GM21786 (cell line): Measurements from ENCODE around the gene SHC3.

Source experiments
- ATAC-seq: cut with Tn5 transposase; IDR thresholded peaks from one replicate; pipeline ENCODE4 v1.9.1; 2021; ENCODE audit not compliant: unreplicated experiment

SHC3 gene

DNA sequence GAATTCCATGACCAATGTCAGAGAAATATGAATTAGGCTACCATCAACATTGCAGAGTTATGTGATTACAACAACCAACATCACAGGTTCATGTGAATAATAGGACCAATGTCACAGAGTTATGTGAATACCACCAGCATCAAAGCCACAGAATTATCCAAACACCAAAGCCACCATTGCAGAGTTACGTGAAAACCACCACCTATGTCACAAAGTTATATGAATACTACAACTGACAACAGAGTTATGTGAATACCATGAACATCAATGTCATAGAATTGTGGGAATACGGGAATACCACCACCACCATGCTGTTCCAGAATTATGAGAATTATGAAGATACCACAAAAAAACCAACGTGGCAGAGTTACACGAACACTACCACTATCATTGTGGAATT is 64.8 kb downstream of the SHC3 start:
- ATAC-seq: no peak

DNA sequence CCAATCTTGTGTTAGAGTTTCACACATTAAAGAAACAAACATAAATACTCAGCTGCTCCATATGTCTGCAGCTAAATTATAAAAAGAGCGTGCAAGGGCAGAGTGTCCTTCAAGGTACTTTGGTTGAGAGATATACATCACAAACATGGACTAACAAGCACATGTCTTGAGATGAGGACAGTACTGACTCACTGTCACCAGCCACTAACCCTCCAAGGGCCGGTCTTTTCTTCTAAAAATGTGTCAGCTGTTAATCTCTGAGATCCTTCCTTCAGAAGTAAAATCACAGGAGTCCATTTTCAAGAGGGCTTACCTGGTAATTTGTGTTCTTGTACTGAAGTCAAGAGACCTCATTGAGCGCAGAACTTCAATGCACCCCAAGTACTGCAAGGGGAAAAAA is 66.4 kb downstream of the SHC3 start:
- no peak for ATAC-seq

DNA sequence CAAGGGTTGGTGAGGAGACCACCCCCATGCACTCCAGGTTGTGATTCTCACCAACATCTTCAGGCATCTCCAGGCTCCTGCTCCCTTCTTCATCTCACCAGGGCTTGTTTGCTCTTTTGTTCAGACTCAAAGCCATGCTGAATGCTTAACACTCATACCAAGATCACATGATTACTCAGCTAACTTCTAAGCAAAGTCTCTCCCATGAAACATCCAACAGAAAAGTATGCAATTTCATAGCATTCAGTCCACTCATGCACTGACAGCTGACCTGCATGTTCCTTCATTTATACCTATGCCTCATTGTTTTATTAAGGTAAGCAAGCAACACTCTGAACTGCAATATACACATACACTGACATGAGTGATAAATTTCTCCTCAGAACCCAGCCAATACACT is 69.0 kb downstream of the SHC3 start:
- no peak for ATAC-seq

DNA sequence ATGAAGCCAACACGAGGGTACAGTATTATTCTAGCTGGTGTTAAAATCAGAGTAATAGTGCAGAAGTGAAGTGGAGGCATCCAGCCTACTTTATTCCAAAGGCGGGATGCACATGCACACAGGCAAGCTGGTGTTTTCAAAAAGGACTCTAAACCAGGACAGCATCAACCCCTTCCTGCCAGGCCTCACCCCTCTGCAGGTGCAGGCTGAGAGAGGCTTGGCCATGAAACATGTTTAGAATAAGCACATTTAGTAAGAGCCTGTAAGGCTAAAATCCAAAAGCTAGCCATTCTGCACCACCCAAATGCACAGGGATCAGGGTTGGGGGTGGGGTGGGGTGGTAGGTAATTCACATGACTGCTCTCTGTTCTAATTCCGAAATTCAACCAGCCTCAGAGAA is 71.2 kb downstream of the SHC3 start:
- no peak for ATAC-seq

DNA sequence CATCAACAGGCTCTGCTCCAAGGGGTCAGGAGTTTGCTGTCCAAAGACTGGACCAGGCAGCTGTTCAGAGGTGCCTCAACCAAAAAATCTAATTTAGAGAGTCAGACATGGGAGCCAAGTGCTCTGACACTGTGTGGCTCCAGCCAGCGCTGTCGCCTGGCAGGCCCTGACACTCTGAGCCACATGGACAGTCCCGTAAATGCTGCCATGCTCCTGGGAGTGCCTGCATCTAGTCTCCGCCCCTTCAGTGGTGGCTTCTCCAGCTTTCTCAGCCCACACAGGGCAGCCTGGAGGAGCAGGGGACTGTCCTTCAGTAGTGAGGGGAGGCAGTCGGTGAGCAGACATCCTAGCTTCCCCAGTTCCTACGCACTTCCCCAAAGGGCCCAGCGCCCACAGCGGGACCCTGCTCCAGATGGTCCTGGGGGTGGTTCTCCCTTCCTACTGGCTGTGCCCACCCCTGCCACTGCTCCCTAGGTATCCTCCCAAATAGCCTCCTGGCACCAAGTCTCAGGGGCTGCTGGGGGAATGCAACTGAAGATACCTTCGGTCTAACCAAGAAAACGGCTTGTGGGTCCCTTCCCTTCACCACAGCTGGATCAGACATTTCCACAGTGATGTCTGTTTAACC is 72.3 kb downstream of the SHC3 start:
- ATAC-seq: no peak

DNA sequence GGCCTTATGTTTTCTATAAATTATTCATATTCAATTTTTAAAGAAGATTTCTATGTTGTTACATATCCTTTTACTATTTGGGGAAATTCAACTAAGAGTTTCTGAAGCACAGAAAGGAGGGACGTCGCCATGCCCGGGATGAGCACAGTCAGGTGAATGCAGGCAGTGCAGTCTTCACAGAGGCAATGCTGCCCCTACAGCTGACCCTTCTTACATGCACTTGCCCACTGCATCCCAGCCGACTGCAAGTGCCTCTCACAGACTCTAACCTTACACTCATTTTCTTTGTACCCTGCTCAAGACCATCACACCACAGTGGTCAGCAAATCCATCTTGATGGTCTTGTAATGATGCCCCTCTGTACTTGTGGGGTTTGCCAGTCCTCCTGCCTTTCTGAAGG is 73.8 kb downstream of the SHC3 start:
- ATAC-seq: no peak

DNA sequence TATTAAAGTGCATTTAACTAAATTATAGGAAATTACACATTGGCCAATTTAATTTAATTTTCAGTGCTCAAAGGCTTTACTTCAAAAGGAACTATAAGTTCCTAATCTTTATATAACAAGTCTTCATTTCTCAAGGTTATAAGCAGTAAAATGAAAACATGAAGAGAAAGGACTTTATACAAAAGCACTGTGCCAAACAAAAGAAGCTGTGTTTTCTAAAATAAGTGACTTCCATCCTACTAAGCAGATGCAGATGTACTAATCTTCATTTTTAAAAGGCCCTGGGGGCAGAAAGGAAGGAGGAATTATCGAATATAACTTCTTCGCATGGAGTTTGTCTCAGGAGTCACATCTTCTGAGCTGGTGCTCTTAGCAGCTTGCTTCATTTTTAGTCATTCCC is 81.4 kb downstream of the SHC3 start:
- no peak for ATAC-seq

DNA sequence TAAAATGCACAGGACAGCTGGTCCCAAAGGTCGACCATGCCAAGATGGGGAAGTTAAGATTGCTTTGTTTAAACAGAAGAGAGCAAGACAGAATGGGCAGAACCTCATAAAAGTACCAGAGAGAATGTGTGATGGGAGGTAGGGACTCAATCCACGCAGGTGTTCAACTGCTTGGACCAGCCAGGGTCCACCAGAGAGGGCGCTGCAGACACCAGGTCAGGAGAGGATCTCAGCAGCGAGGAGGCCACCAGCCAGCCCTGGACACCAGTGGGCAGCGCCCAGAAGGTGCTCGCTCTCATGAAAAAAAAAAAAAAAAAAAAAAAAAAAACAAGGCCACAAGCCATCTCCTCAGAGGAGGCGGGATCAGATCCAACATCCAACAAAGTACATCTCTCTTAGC is 81.8 kb downstream of the SHC3 start:
- no peak for ATAC-seq

DNA sequence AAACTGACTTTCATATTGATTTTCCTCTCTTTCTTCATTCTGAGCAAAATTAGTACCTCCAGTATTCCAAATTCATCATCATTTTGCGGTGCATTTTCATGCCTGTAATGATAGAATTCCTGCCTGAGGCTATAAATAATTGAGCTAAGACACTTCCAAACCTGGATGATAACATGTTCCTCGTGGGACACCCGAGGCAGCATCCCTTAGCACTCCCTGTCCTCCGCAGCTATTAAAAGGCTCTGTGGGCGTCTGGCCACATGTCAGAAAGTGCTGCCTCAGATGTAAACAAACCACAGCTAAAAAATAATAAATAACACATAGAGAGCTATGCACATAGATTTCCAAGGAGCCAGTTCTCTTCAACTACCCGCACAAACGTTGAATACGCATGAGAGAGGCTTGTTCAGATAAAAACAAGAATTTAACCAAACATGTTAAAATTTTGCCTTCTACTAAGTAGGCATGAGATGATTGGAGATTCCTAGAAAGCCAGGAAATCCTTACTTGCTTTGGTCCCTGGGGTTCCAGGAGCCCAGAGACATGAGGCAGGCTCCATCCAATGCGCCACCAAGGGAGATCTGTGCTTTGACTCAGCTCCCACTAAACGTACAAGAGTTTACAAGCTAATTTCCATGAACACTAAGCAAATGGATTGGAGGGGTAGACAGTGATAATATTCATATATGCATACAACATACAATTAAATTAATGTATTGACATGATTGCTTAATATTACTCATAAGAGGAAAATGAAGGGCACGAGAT is 82.7 kb downstream of the SHC3 start:
- ATAC-seq: no peak

DNA sequence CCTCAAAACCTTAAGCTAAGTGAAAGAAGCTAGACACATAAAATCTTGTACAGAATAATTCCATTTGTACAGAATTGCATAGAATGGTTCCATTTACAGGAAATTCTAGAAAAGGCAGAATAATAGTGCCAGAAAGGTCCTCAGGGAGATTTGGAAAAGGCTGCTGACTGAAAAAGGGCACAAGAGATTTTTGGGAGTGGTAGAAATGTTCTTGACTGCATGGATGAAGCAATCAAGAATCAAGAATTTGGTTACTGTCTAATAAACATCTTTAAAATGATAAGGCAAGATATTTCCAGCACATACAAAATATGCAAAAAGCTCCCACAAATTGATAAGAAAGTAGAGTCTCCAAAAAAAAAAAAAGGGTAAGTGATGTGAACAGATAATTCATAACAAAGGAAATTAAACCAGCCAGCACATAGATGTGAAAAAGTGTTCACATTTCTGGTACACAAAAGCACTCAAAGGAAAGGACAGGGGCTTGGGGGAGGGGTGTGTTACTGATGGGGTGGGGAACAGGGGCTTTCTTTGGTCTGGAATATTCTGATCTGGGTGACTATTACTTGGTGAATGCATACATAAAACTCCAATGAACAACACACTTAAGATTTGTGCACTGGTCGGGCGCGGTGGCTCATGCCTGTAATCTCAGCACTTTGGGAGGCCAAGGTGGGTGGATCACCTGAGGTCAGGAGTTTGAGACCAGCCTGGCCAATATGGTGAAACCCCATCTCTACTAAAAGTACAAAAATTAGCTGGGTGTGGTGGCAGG is 85.2 kb downstream of the SHC3 start:
- no peak for ATAC-seq

DNA sequence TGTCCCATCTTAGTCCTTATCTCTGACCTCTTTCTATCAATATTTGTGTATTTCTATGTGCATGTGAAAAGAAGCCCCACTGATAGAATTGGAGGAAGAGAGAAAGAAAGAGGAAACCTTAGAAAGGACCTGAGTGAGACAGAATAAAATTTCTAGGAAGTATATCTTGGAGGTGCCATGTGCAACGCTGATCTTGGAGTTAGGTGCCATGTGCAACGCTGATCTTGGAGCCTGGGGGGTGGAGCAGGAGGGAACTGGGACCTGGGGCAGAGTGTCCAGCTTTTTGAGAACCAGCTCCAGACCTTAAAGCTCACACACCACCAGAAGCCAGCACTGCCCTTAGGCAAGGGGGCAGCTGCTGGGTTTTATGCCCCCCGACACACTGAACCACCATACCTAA is 89.4 kb downstream of the SHC3 start:
- ATAC-seq: no peak

DNA sequence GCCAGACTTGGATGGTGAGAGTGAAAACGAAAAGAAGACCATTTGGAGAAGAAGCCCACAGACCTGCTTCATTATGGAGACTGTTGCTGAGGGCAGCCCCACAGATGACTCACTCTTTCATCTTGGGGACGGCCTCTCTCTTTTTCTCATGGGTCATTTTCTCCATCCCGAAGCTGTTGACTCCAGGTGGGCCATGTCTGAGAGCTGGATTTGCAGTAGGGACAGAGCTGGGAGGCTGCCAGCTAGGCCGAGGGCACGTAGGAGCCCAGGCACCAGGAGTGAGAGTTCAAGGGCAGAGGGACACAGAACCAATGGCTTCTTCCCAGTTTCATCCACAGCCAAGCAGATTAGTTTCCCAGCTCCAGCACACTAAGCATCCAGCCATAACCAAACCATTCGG is 95.0 kb downstream of the SHC3 start:
- ATAC-seq: no peak

DNA sequence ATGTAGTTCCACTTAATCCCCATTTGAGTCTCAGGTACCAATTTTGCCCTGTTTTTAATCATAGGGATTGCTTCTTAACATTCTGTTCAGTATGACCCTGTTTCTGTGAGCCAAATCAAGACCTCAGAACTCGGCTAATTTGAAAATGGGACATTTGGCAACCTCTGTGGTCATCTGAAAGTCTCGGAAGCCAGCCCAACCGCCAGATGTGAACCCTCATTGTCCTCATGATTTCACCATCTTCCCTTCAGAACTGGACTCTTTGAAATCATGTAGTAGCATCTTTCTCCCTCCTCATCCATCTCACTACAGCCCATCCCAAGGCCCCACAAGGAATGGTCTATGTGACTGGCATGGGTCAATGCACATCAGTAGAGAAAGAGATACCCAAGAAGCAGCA is 98.4 kb downstream of the SHC3 start:
- no peak for ATAC-seq

DNA sequence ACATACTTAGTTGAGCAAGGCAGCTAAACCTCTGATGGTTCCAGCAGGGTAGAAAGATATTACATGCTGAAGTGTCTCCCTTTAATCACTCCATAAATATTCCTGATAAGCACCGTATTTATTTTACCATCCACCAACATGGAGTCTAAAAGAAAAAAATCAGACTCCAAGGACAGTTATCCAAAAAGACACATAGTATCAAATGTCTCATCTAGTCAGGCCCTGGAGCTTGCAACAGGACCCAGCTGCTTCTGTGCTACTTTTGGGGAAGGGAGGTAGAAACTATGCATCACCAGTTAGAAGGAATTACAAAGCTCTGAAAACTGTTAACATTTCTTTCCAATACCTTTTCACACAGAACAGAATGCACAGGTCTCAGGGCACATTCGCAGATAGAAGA is 99.2 kb downstream of the SHC3 start:
- no peak for ATAC-seq

DNA sequence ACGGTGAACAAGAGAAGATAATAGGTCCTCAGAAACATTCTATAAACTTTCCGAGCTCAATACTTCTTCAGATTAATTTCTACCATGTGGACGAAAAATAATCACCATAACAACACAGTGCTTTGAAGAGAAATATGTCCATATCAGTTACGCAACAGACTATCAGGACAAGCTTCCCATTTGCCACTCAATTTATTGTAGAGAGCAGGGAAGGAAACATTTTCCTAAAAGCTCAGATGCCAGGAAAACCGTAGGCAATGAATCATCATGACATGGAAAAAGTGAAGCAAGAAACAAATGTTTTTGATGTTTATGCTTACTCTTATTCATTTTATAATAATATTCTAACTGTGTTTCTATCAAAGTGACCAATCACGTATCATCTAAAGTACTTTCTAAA is 99.8 kb downstream of the SHC3 start:
- ATAC-seq: no peak

DNA sequence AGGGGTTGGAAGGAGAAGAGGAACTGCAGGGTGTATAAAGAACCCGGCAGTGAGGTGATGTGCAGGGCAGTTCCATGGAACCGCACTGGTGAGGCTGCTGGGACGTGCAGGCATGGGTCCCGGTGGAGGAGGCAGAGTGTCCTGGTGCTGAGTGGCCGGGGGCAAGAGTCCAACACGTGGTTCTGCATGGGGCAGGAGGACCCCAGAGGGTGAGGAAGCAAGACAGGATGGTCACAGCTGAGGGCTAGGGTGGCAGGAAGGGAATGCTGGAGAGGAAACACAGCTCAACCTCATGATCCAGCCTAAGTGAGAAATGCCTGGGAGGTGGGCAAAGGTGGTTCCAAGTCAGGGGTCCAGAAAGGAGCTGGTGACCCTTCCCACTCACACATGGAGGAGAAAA is 100.2 kb downstream of the SHC3 start:
- no peak for ATAC-seq

DNA sequence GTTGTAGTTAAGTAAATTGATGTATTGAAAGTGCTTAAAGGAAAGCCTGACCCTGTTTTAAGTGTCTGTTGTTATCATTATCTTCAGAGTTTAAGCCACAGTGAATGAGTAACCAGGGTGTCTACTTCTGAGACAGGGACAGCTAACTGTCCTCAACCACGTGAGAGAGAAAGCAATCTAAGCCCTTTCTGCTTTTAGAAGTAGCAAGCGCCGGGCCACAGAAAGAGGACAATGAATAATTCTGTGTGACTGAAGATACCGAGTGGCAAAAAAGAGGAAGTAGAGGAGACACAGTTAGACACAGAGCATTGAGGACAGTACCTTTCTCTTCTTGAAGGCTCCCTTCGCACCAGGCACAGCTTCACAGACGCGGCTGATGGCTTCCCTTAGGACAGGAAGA is 101.1 kb downstream of the SHC3 start:
- peak; percentile 69 for ATAC-seq

DNA sequence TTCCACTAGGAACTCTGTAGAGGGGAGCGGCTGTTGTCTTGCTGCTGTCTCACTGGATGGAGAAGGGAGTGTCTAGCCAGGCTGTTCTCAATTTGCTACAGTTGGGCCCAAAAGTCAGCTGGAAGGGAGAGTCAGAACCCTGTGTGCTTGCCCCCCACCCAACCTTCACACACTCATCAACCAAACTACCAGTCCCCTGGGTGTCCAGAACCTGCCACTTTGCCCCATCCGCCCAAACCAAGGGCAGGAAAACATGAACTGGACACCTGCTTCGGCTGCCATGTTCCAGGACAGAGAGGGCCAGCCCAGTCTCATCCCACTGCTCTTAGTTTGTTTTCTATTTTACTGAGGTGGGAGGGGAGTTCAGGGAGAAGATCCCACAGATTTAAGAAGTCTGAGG is 105.2 kb downstream of the SHC3 start:
- ATAC-seq: no peak

DNA sequence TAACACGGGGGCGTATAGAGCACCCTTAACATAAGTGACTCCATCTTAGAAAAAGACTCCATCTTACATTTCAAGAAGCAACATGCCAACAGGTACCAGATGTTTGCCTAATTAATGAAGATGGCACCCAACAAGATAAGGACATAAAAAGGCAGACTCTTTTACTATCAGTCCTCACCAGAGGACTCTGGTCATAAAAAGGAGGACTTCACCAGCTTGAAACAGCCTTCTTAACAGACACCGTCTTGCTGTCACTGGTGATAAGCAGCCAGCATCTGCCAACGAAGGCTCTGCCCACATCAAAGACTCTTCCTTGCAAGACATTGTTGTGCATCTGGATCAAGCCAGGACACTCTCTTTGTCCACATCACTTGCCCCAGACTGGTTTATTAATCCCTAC is 107.0 kb downstream of the SHC3 start:
- ATAC-seq: no peak

DNA sequence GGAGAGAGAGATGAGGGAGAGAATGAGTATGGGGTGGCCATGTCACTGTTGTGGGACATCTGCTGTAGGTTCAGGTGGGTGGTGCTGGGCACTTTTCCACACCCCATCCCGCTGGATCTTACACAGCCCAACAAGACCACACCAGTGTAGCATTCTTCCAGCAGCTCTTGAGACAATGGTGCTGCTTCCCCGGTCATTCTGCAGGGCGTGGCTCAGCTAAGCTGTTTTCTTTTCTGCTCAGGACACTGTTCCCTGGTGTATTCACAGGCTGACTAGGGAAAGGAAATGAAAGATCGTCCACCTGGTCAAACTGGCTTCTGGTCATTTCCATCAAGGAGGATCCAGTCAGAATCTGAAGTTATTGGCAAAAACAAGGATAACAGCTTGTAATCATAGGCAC is 111.8 kb downstream of the SHC3 start:
- ATAC-seq: no peak

DNA sequence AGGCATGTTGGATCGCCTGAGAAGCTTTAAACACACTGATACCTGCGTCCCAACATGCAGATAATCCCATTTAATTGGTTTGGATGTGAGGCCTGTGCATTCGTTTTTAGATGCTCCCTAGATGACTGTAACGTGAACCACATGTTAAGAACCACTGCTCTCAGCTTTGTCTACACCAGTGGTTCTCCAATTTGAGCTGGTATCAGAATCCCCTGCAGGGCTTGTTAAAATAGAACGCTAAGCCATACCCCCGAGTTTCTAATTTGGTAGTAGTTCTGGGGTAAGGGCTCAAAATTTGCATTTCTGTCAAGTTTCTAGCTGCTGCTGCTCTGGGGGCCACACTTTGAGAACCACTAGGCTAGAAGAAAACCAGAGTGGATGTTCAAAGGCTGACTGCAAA is 112.7 kb downstream of the SHC3 start:
- ATAC-seq: no peak

DNA sequence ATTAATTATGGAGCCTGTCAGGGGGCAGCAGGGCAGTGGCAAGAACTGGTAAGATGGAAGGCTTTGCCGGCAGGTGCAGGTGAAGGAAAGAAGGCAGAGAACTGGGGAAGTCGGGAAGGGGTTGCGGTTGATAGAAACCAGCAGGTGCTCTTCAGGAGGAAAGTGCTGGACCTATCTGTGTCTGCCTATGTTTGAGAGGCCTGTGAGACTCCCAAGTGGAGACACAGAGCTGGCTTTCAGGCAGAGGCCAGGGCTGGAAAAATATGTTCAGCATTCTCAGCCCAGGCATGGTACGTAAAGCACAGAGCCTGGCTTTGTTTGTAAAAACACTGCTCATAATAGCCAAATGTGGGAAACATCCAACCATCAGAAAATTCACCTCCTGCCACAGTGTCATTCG is 117.8 kb downstream of the SHC3 start:
- ATAC-seq: no peak
